GM15510 (cell line): ENCODE results near the gene TMEM183A.
A peak's percentile ranks its signal among the peaks of the same experiment; 100 is the strongest.

Experiments
- POLR2A ChIP-seq: IDR thresholded peaks from 3 replicates; pipeline ENCODE4 v1.6.1; 2011; ENCODE audit warnings: borderline replicate concordance; ENCODE audit not compliant: insufficient read length; ENCODE audit errors: extremely low read depth

Gene TMEM183A

GRCh38 chr1:203017692-203018091 lies 10.5 kb downstream of the TMEM183A start:
- no peak for TF ChIP-seq POLR2A

GRCh38 chr1:203025686-203026030 lies 18.5 kb downstream of the TMEM183A start:
- no peak for TF ChIP-seq POLR2A

GRCh38 chr1:203026031-203026665 lies 19.0 kb downstream of the TMEM183A start, which contains the start of gene PPFIA4:
PPFIA4 (plus strand) TSS chr1:203026491; CDS start chr1:203039009, 12,518 bp downstream.
- peak; percentile 39 for TF ChIP-seq POLR2A

- no peak for TF ChIP-seq POLR2A
These were observed 19.8 kb downstream of the TMEM183A start for GRCh38 chr1:203026666-203027663.

- TF ChIP-seq POLR2A: no peak
These were observed 21.1 kb downstream of the TMEM183A start for GRCh38 chr1:203028067-203028783.

GRCh38 chr1:203028784-203029553 lies 21.8 kb downstream of the TMEM183A start:
- no peak for TF ChIP-seq POLR2A

- TF ChIP-seq POLR2A: no peak
These were observed 24.3 kb downstream of the TMEM183A start for GRCh38 chr1:203031467-203031866.

GRCh38 chr1:203033287-203033686 lies 26.1 kb downstream of the TMEM183A start:
- no peak for TF ChIP-seq POLR2A

GRCh38 chr1:203033917-203034316 lies 26.7 kb downstream of the TMEM183A start:
- TF ChIP-seq POLR2A: no peak

- TF ChIP-seq POLR2A: no peak
These were observed 27.4 kb downstream of the TMEM183A start for GRCh38 chr1:203034422-203035110.

- TF ChIP-seq POLR2A: no peak
These were observed 28.2 kb downstream of the TMEM183A start for GRCh38 chr1:203035111-203036000.

- TF ChIP-seq POLR2A: no peak
These were observed 29.0 kb downstream of the TMEM183A start for GRCh38 chr1:203036135-203036534.

- no peak for TF ChIP-seq POLR2A
These were observed 29.4 kb downstream of the TMEM183A start for GRCh38 chr1:203036537-203036936.
